DND-41 (cell line): Measurements from ENCODE around the gene ZBTB37.

Experiments
- ATAC-seq: fragments of 200-7000 bp; cut with Tn5 transposase; 3 replicates; pipeline ENCODE4 v1.9.1; 2021; ENCODE audit warnings: low read depth; ENCODE audit not compliant: insufficient read depth
- DNase-seq: peaks from one replicate; pipeline ENCODE4 v3.0.0-alpha.2; 2020
- H2AFZ ChIP-seq: 2 replicates; pipeline ENCODE4 v1.6.0; 2012; ENCODE audit warnings: low read depth, low read length
- H3K27ac ChIP-seq: 2 replicates; pipeline ENCODE4 v1.5.1; 2012; ENCODE audit warnings: low read length, inconsistent platforms
- H3K27me3 ChIP-seq: fragments of 200-600 bp; sonication (generic); 2 replicates; pipeline ENCODE4 v1.6.0; 2012; ENCODE audit warnings: low read length, mild to moderate bottlenecking, inconsistent platforms; ENCODE audit not compliant: insufficient read depth, poor library complexity
- H3K36me3 ChIP-seq: 2 replicates; pipeline ENCODE4 v1.5.1; 2012; ENCODE audit warnings: low read length, inconsistent platforms; ENCODE audit not compliant: insufficient read depth
- H3K4me1 ChIP-seq: 2 replicates; pipeline ENCODE4 v1.5.1; 2012; ENCODE audit warnings: mild to moderate bottlenecking, low read length; ENCODE audit not compliant: insufficient read depth
- H3K4me2 ChIP-seq: 2 replicates; pipeline ENCODE4 v1.6.0; 2012; ENCODE audit warnings: mild to moderate bottlenecking, moderate library complexity, low read length, inconsistent platforms; ENCODE audit not compliant: insufficient read depth
- H3K4me3 ChIP-seq, 2 experiments: fragments of 200-600 bp in 1 of 2; shearing (Covaris generic) in 1 of 2; 2 replicates each; pipeline ENCODE4 v1.5.1; 2012 to 2016; ENCODE audit warnings: inconsistent platforms in 2 of 2, low read length in 2 of 2, mild to moderate bottlenecking in 2 of 2, low read depth in 1 of 2, moderate library complexity in 1 of 2
- H3K79me2 ChIP-seq: 2 replicates; pipeline ENCODE4 v1.6.0; 2012; ENCODE audit warnings: low read length, inconsistent platforms; ENCODE audit not compliant: insufficient read depth
- H3K9ac ChIP-seq: 2 replicates; pipeline ENCODE4 v1.6.0; 2012; ENCODE audit warnings: low read depth, mild to moderate bottlenecking, inconsistent platforms, low read length, moderate library complexity
- H3K9me3 ChIP-seq: 2 replicates; pipeline ENCODE4 v1.5.1; 2012; ENCODE audit warnings: low read length, moderate library complexity, mild to moderate bottlenecking, inconsistent platforms; ENCODE audit not compliant: insufficient read depth, severe bottlenecking
- H4K20me1 ChIP-seq: 2 replicates; pipeline ENCODE4 v1.6.0; 2012; ENCODE audit warnings: low read length; ENCODE audit not compliant: insufficient read depth
- CTCF ChIP-seq: IDR thresholded peaks from 2 replicates; pipeline ENCODE4 v1.5.1; 2012; ENCODE audit warnings: borderline replicate concordance, low read length, moderate library complexity, mild to moderate bottlenecking; ENCODE audit not compliant: poor library complexity, severe bottlenecking; ENCODE audit errors: extremely low read depth
- EZH2 ChIP-seq: IDR thresholded peaks from 3 replicates; pipeline ENCODE4 v1.6.1; 2012; ENCODE audit warnings: borderline replicate concordance, low read depth, mild to moderate bottlenecking, moderate library complexity, low read length, inconsistent platforms; ENCODE audit not compliant: severe bottlenecking

ZBTB37 gene

GRCh38 chr1:173870252-173871075 lies 2.3 kb downstream of the ZBTB37 start:
- H3K9ac ChIP-seq, result no peak overlapping the region
- TF ChIP-seq EZH2 (no peak), CTCF (no peak)
- H3K27ac ChIP-seq, result no peak overlapping the region
- no peaks in the 10 kb centered on the region for H3K27me3 ChIP-seq
- H3K36me3 ChIP-seq, result peaks cover 47% of the 10 kb centered on the region
- ATAC-seq, result no peak
- H3K4me2 ChIP-seq, result no peak overlapping the region
- DNase-seq, result no peak
- no peak overlapping the region for H2AFZ ChIP-seq
- no peaks in the 10 kb centered on the region for H3K9me3 ChIP-seq
- H3K4me3 ChIP-seq, result no peak overlapping the region
- H4K20me1 ChIP-seq, result peaks cover 14% of the 10 kb centered on the region; the same call in 1 of the 2 replicates
- peaks cover 28% of the 10 kb centered on the region for H3K79me2 ChIP-seq
- peaks cover 55% of the 10 kb centered on the region for H3K4me1 ChIP-seq

GRCh38 chr1:173871091-173871490 lies 2.9 kb downstream of the ZBTB37 start:
- H2AFZ ChIP-seq, result no peak overlapping the region
- DNase-seq (no peak), ATAC-seq (no peak)
- H3K4me3 ChIP-seq, result no peak overlapping the region
- TF ChIP-seq EZH2 (no peak), CTCF (no peak)
- H3K79me2 ChIP-seq, result peaks cover 23% of the 10 kb centered on the region
- peaks cover 49% of the 10 kb centered on the region for H3K4me1 ChIP-seq
- H4K20me1 ChIP-seq, result peaks cover 8% of the 10 kb centered on the region; the same call in 1 of the 2 replicates
- peaks cover 45% of the 10 kb centered on the region for H3K36me3 ChIP-seq
- H3K27ac ChIP-seq, result no peak overlapping the region
- peak overlapping the region; percentile 19; the same call in 1 of the 2 replicates for H3K4me2 ChIP-seq
- H3K9me3 ChIP-seq, result no peaks in the 10 kb centered on the region
- no peak overlapping the region for H3K9ac ChIP-seq
- H3K27me3 ChIP-seq, result no peaks in the 10 kb centered on the region

- H3K9me3 ChIP-seq, result no peaks in the 10 kb centered on the region
- H3K36me3 ChIP-seq, result peaks cover 43% of the 10 kb centered on the region
- no peak for ATAC-seq
- no peak overlapping the region for H3K27ac ChIP-seq
- no peak for TF ChIP-seq EZH2
- no peaks in the 10 kb centered on the region for H3K27me3 ChIP-seq
- H2AFZ ChIP-seq, result no peak overlapping the region
- no peak for DNase-seq
- H3K9ac ChIP-seq, result no peak overlapping the region
- H3K4me2 ChIP-seq, result peak overlapping the region; percentile 19; the same call in 1 of the 2 replicates
- peaks cover 4% of the 10 kb centered on the region; the same call in 1 of the 2 replicates for H4K20me1 ChIP-seq
- H3K4me3 ChIP-seq, result no peak overlapping the region
- peaks cover 19% of the 10 kb centered on the region for H3K79me2 ChIP-seq
- peaks cover 45% of the 10 kb centered on the region for H3K4me1 ChIP-seq
These were observed 3.3 kb downstream of the ZBTB37 start for GRCh38 chr1:173871500-173871899.

GRCh38 chr1:173876732-173877131 lies 8.6 kb downstream of the ZBTB37 start:
- H3K36me3 ChIP-seq, result peaks cover 32% of the 10 kb centered on the region
- H3K9ac ChIP-seq, result no peak overlapping the region
- DNase-seq (no peak), ATAC-seq (no peak)
- no peak overlapping the region for H3K4me2 ChIP-seq
- no peaks in the 10 kb centered on the region for H3K9me3 ChIP-seq
- TF ChIP-seq EZH2, result no peak
- H4K20me1 ChIP-seq, result no peaks in the 10 kb centered on the region
- peaks cover 2% of the 10 kb centered on the region; the same call in 1 of the 2 replicates for H3K79me2 ChIP-seq
- no peak overlapping the region for H3K4me3 ChIP-seq
- H3K27ac ChIP-seq, result no peak overlapping the region
- peaks cover 12% of the 10 kb centered on the region; the same call in 1 of the 2 replicates for H3K4me1 ChIP-seq
- H2AFZ ChIP-seq, result no peak overlapping the region
- no peaks in the 10 kb centered on the region for H3K27me3 ChIP-seq
